ENCODE results near the gene DCDC2C. TPM values are rescaled to one million over a fixed set of nuclear protein-coding genes. Genes with fewer than 3 reads are reported as not detected.

Gene DCDC2C
- total RNA-seq, 3 donors from 2014 or later = 0.35 TPM; not detected in 2

DNA sequence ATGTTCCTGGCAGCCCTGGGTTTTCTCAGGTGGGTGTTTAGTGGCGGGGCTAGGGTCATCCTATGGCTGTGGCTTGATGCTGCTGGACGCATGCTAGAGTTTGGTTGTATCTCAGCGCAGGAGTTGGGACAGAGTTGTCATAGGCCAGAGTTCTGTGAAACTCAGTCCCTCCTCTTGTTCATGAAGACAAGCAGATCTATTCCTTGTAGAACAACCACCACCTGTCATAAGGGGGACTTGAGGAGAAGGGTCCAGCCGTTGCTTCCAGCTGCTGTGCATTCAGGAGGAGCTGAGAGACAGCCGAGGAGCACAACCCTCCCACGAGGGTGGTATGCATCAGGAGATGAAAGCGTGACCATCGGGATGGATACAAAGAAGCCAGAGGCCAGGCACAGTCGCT lies 26.4 kb downstream of the DCDC2C start:
- intact Hi-C loops (cut with DNase I, micrococcal nuclease) = no loop called here
- no peak overlapping the region for H3K4me3 ChIP-seq
- TF ChIP-seq, protein P1, sequence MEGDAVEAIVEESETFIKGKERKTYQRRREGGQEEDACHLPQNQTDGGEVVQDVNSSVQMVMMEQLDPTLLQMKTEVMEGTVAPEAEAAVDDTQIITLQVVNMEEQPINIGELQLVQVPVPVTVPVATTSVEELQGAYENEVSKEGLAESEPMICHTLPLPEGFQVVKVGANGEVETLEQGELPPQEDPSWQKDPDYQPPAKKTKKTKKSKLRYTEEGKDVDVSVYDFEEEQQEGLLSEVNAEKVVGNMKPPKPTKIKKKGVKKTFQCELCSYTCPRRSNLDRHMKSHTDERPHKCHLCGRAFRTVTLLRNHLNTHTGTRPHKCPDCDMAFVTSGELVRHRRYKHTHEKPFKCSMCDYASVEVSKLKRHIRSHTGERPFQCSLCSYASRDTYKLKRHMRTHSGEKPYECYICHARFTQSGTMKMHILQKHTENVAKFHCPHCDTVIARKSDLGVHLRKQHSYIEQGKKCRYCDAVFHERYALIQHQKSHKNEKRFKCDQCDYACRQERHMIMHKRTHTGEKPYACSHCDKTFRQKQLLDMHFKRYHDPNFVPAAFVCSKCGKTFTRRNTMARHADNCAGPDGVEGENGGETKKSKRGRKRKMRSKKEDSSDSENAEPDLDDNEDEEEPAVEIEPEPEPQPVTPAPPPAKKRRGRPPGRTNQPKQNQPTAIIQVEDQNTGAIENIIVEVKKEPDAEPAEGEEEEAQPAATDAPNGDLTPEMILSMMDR (IDR thresholded peaks at IDR 0.05) = no peak
- no peaks in the 10 kb centered on the region for H3K36me3 ChIP-seq (ENCODE audit: low read depth)
- ATAC-seq (no peak), DNase-seq (no peak)
- no peaks in the 10 kb centered on the region for H3K9me3 ChIP-seq
- H3K4me1 ChIP-seq (ENCODE audit: low read depth) = no peaks in the 10 kb centered on the region

DNA sequence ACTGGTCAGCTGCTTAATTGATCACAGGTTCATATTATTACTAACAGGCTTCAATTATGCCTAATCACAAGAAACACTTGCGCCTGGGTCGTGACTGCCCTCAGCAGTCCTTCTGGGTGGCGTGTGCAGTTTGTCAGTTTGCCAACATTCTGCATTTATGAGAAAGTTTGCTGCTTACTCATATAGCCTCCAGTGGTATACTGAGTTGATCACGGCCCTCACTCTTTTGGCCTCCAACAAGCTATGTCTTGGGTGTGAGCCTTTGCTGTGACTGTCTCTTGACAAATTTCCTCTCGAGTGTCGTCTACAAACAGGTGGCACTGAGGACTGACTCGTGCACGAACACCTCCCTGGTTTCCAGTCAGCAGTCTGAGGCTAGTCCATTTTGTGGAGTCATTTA lies 27.3 kb downstream of the DCDC2C start:
- ATAC-seq = no peak
- Histone ChIP-seq H3K4me1 (ENCODE audit: low read depth) (no peaks in the 10 kb centered on the region), H3K9me3 (no peaks in the 10 kb centered on the region), H3K4me3 (no peak overlapping the region), H3K36me3 (ENCODE audit: low read depth) (no peaks in the 10 kb centered on the region)
- DNase-seq = no peak
- TF ChIP-seq, protein P1 (IDR thresholded peaks at IDR 0.05) = no peak
- intact Hi-C loops (cut with DNase I, micrococcal nuclease) = no loop called here

DNA sequence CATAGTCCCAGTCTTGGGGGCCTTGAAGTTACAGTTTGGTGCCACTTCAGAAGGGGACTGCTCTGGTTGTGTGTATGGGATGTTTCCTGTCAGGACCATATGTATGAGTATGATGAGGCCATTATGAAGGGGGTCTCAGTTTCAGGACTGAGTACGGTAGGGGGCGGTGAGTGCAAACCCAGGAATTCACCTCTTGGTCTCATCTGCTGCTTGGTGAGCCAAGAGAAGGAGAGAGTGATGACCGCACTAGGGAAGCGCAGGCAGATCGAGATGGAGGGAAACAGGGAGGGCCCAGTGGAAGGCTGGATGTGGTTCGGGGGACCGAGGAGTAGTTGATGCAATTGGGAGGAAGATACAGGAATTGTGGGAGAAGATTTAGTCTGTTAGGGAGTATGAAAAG lies 28.5 kb downstream of the DCDC2C start:
- Histone ChIP-seq H3K36me3 (ENCODE audit: low read depth) (no peaks in the 10 kb centered on the region), H3K4me3 (no peak overlapping the region), H3K9me3 (no peaks in the 10 kb centered on the region), H3K4me1 (ENCODE audit: low read depth) (no peaks in the 10 kb centered on the region)
- TF ChIP-seq, protein P1 (IDR thresholded peaks at IDR 0.05) = no peak
- ATAC-seq (no peak), DNase-seq (no peak)
- intact Hi-C loops (cut with DNase I, micrococcal nuclease) = no loop called here

DNA sequence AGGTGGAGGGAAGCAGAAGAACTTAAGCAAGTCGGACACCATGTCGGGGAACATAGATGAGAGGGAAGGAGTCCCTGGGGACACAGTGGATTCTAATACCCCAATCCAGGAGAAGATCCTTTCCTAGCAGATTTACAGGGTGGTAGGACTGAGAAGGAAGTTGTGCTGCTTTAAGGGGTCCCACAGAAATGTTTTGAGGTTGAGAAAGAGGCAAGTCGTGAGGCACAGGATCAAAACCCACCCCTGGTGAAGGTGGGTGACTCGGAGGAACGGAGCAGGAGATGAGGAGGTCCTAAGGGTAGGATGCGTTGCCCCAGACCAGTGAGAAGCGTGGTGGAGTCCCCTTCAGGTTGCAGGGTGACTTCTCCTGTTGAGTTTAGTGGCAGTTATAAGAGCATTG lies 32.7 kb downstream of the DCDC2C start:
- ATAC-seq (no peak), DNase-seq (no peak)
- H3K4me3 ChIP-seq = no peak overlapping the region
- intact Hi-C loops (cut with DNase I, micrococcal nuclease) = no loop called here
- H3K9me3 ChIP-seq = no peaks in the 10 kb centered on the region
- no peaks in the 10 kb centered on the region for H3K4me1 ChIP-seq (ENCODE audit: low read depth)
- TF ChIP-seq, protein P1 (IDR thresholded peaks at IDR 0.05) = no peak
- H3K36me3 ChIP-seq (ENCODE audit: low read depth) = no peaks in the 10 kb centered on the region

DNA sequence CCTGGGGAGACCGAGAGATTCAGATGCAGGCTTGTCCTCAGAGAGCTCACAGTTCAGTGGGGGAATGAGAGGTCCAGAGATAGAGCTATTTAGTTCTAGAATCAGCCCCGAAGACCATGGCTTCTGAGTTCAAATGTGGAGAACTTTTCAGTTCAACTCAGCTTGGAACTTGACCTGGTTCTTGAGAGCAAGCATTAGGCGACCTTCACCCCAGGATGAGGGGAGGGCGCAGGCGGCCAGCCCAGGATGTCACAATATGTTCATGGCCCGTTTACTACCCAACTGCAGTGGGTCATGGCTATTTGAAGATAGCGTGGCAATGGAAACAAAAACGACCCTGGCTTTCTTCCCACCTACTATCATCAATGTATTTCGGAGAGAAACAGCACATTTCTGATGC lies 33.8 kb downstream of the DCDC2C start:
- Histone ChIP-seq H3K4me3 (no peak overlapping the region), H3K36me3 (ENCODE audit: low read depth) (no peaks in the 10 kb centered on the region), H3K9me3 (no peaks in the 10 kb centered on the region), H3K4me1 (ENCODE audit: low read depth) (no peaks in the 10 kb centered on the region)
- ATAC-seq = no peak
- TF ChIP-seq, protein P1 (IDR thresholded peaks at IDR 0.05) = no peak
- no peak for DNase-seq
- intact Hi-C loops (cut with DNase I, micrococcal nuclease) = no loop called here

DNA sequence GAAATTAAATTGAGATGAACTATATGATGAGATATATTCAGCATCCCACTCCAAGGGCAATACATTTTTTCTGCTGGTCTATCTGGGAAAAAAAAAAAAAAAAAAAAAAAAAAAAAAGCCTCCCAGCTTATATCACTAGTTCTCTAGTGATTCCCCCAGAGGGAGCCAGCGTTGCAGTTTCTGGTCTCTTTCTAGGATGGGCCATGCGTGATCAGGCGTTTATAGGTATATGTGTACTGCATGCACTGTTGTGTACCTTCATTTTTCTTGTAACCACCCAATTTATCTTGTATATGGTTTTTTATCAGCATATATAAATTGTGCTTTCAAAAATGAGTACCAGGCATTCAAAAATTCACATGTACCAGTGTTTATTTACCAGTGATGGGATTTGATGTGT lies 35.1 kb downstream of the DCDC2C start:
- no peaks in the 10 kb centered on the region for H3K4me1 ChIP-seq (ENCODE audit: low read depth)
- no peaks in the 10 kb centered on the region for H3K36me3 ChIP-seq (ENCODE audit: low read depth)
- H3K4me3 ChIP-seq = no peak overlapping the region
- TF ChIP-seq, protein P1 (IDR thresholded peaks at IDR 0.05) = no peak
- ATAC-seq = no peak
- no peaks in the 10 kb centered on the region for H3K9me3 ChIP-seq
- no peak for DNase-seq
- intact Hi-C loops (cut with DNase I, micrococcal nuclease) = no loop called here
